Measurements from ENCODE around the gene EML6.
A peak's percentile ranks its signal among the peaks of the same experiment; 100 is the strongest.
"Not testable (repeated sequence)": the region's sequence is repeated elsewhere in the genome, so short reads cannot be mapped to it uniquely, and the experiment has no call there.

EML6 gene

GRCh38 chr2:54990694-54991093, 267.2 kb downstream of the EML6 start:
- H3K27ac ChIP-seq (ENCODE audit: insufficient read depth, low read length, poor library complexity, severe bottlenecking); H3K4me1 ChIP-seq (ENCODE audit: control insufficient read depth, insufficient read depth, low read length, poor library complexity, severe bottlenecking); H3K4me3 ChIP-seq (ENCODE audit: insufficient read depth, low read depth, low read length, poor library complexity, severe bottlenecking); H3K27me3 ChIP-seq (replicated peaks; ENCODE audit: control insufficient read depth, insufficient read depth, low read length, poor library complexity, severe bottlenecking); DNase-seq; H3K9me3 ChIP-seq (ENCODE audit: control insufficient read depth, low read length): not testable (repeated sequence)
- peaks cover 17% of the 10 kb centered on the region for H3K36me3 ChIP-seq (ENCODE audit: control insufficient read depth, insufficient read depth, low read length)

- Histone ChIP-seq H3K27ac (ENCODE audit: insufficient read depth, low read length, poor library complexity, severe bottlenecking) (no peak overlapping the region), H3K36me3 (ENCODE audit: control insufficient read depth, insufficient read depth, low read length) (no peaks in the 10 kb centered on the region), H3K4me1 (ENCODE audit: control insufficient read depth, insufficient read depth, low read length, poor library complexity, severe bottlenecking) (peaks cover 9% of the 10 kb centered on the region), H3K27me3 (replicated peaks; ENCODE audit: control insufficient read depth, insufficient read depth, low read length, poor library complexity, severe bottlenecking) (no peaks in the 10 kb centered on the region), H3K4me3 (ENCODE audit: insufficient read depth, low read depth, low read length, poor library complexity, severe bottlenecking) (no peak overlapping the region), H3K9me3 (ENCODE audit: control insufficient read depth, low read length) (no peaks in the 10 kb centered on the region)
- DNase-seq, result no peak
Observed at GRCh38 chr2:54995553-54995952, 272.1 kb downstream of the EML6 start.

- H3K27me3 ChIP-seq (replicated peaks; ENCODE audit: control insufficient read depth, insufficient read depth, low read length, poor library complexity, severe bottlenecking), result no peaks in the 10 kb centered on the region
- H3K27ac ChIP-seq (ENCODE audit: insufficient read depth, low read length, poor library complexity, severe bottlenecking), result no peak overlapping the region
- no peaks in the 10 kb centered on the region for H3K36me3 ChIP-seq (ENCODE audit: control insufficient read depth, insufficient read depth, low read length)
- DNase-seq, result no peak
- H3K4me1 ChIP-seq (ENCODE audit: control insufficient read depth, insufficient read depth, low read length, poor library complexity, severe bottlenecking), result peaks cover 9% of the 10 kb centered on the region
- no peaks in the 10 kb centered on the region for H3K9me3 ChIP-seq (ENCODE audit: control insufficient read depth, low read length)
- no peak overlapping the region for H3K4me3 ChIP-seq (ENCODE audit: insufficient read depth, low read depth, low read length, poor library complexity, severe bottlenecking)
Observed at GRCh38 chr2:54997826-54998225, 274.4 kb downstream of the EML6 start.

- Histone ChIP-seq H3K4me1 (ENCODE audit: control insufficient read depth, insufficient read depth, low read length, poor library complexity, severe bottlenecking) (peaks cover 9% of the 10 kb centered on the region), H3K36me3 (ENCODE audit: control insufficient read depth, insufficient read depth, low read length) (no peaks in the 10 kb centered on the region), H3K9me3 (ENCODE audit: control insufficient read depth, low read length) (no peaks in the 10 kb centered on the region), H3K4me3 (ENCODE audit: insufficient read depth, low read depth, low read length, poor library complexity, severe bottlenecking) (no peak overlapping the region), H3K27me3 (replicated peaks; ENCODE audit: control insufficient read depth, insufficient read depth, low read length, poor library complexity, severe bottlenecking) (no peaks in the 10 kb centered on the region), H3K27ac (ENCODE audit: insufficient read depth, low read length, poor library complexity, severe bottlenecking) (no peak overlapping the region)
- no peak for DNase-seq
Observed at GRCh38 chr2:54999182-54999581, 275.7 kb downstream of the EML6 start.

- no peaks in the 10 kb centered on the region for H3K9me3 ChIP-seq (ENCODE audit: control insufficient read depth, low read length)
- no peak for DNase-seq
- H3K27ac ChIP-seq (ENCODE audit: insufficient read depth, low read length, poor library complexity, severe bottlenecking), result no peak overlapping the region
- no peaks in the 10 kb centered on the region for H3K27me3 ChIP-seq (replicated peaks; ENCODE audit: control insufficient read depth, insufficient read depth, low read length, poor library complexity, severe bottlenecking)
- H3K4me3 ChIP-seq (ENCODE audit: insufficient read depth, low read depth, low read length, poor library complexity, severe bottlenecking), result no peak overlapping the region
- peaks cover 9% of the 10 kb centered on the region for H3K4me1 ChIP-seq (ENCODE audit: control insufficient read depth, insufficient read depth, low read length, poor library complexity, severe bottlenecking)
- H3K36me3 ChIP-seq (ENCODE audit: control insufficient read depth, insufficient read depth, low read length), result no peaks in the 10 kb centered on the region
Observed at GRCh38 chr2:55000341-55000740, 276.9 kb downstream of the EML6 start.

- peaks cover 17% of the 10 kb centered on the region for H3K4me1 ChIP-seq (ENCODE audit: control insufficient read depth, insufficient read depth, low read length, poor library complexity, severe bottlenecking)
- no peak overlapping the region for H3K4me3 ChIP-seq (ENCODE audit: insufficient read depth, low read depth, low read length, poor library complexity, severe bottlenecking)
- no peaks in the 10 kb centered on the region for H3K9me3 ChIP-seq (ENCODE audit: control insufficient read depth, low read length)
- no peaks in the 10 kb centered on the region for H3K27me3 ChIP-seq (replicated peaks; ENCODE audit: control insufficient read depth, insufficient read depth, low read length, poor library complexity, severe bottlenecking)
- DNase-seq, result no peak
- H3K27ac ChIP-seq (ENCODE audit: insufficient read depth, low read length, poor library complexity, severe bottlenecking), result no peak overlapping the region
- H3K36me3 ChIP-seq (ENCODE audit: control insufficient read depth, insufficient read depth, low read length), result no peaks in the 10 kb centered on the region
Observed at GRCh38 chr2:55001716-55002115, 278.3 kb downstream of the EML6 start.

- Histone ChIP-seq H3K36me3 (ENCODE audit: control insufficient read depth, insufficient read depth, low read length) (no peaks in the 10 kb centered on the region), H3K27me3 (replicated peaks; ENCODE audit: control insufficient read depth, insufficient read depth, low read length, poor library complexity, severe bottlenecking) (no peaks in the 10 kb centered on the region), H3K9me3 (ENCODE audit: control insufficient read depth, low read length) (no peaks in the 10 kb centered on the region), H3K27ac (ENCODE audit: insufficient read depth, low read length, poor library complexity, severe bottlenecking) (no peak overlapping the region), H3K4me3 (ENCODE audit: insufficient read depth, low read depth, low read length, poor library complexity, severe bottlenecking) (no peak overlapping the region), H3K4me1 (ENCODE audit: control insufficient read depth, insufficient read depth, low read length, poor library complexity, severe bottlenecking) (peaks cover 21% of the 10 kb centered on the region)
- no peak for DNase-seq
Observed at GRCh38 chr2:55003706-55004639, 280.5 kb downstream of the EML6 start.

- no peak overlapping the region for H3K4me3 ChIP-seq (ENCODE audit: insufficient read depth, low read depth, low read length, poor library complexity, severe bottlenecking)
- no peaks in the 10 kb centered on the region for H3K36me3 ChIP-seq (ENCODE audit: control insufficient read depth, insufficient read depth, low read length)
- no peaks in the 10 kb centered on the region for H3K9me3 ChIP-seq (ENCODE audit: control insufficient read depth, low read length)
- H3K4me1 ChIP-seq (ENCODE audit: control insufficient read depth, insufficient read depth, low read length, poor library complexity, severe bottlenecking), result peaks cover 15% of the 10 kb centered on the region
- no peak overlapping the region for H3K27ac ChIP-seq (ENCODE audit: insufficient read depth, low read length, poor library complexity, severe bottlenecking)
- DNase-seq, result no peak
- no peaks in the 10 kb centered on the region for H3K27me3 ChIP-seq (replicated peaks; ENCODE audit: control insufficient read depth, insufficient read depth, low read length, poor library complexity, severe bottlenecking)
Observed at GRCh38 chr2:55006306-55006705, 282.8 kb downstream of the EML6 start.

- Histone ChIP-seq H3K9me3 (ENCODE audit: control insufficient read depth, low read length) (no peaks in the 10 kb centered on the region), H3K27me3 (replicated peaks; ENCODE audit: control insufficient read depth, insufficient read depth, low read length, poor library complexity, severe bottlenecking) (no peaks in the 10 kb centered on the region), H3K36me3 (ENCODE audit: control insufficient read depth, insufficient read depth, low read length) (no peaks in the 10 kb centered on the region), H3K27ac (ENCODE audit: insufficient read depth, low read length, poor library complexity, severe bottlenecking) (peak overlapping the region; percentile 35), H3K4me1 (ENCODE audit: control insufficient read depth, insufficient read depth, low read length, poor library complexity, severe bottlenecking) (peaks cover 21% of the 10 kb centered on the region), H3K4me3 (ENCODE audit: insufficient read depth, low read depth, low read length, poor library complexity, severe bottlenecking) (peak overlapping the region; percentile 26)
- no peak for DNase-seq
Observed at GRCh38 chr2:55009277-55010060, 286.0 kb downstream of the EML6 start.

GRCh38 chr2:55010149-55010591, 286.7 kb downstream of the EML6 start:
- H3K4me1 ChIP-seq (ENCODE audit: control insufficient read depth, insufficient read depth, low read length, poor library complexity, severe bottlenecking), result peaks cover 21% of the 10 kb centered on the region
- no peaks in the 10 kb centered on the region for H3K27me3 ChIP-seq (replicated peaks; ENCODE audit: control insufficient read depth, insufficient read depth, low read length, poor library complexity, severe bottlenecking)
- H3K36me3 ChIP-seq (ENCODE audit: control insufficient read depth, insufficient read depth, low read length), result no peaks in the 10 kb centered on the region
- H3K9me3 ChIP-seq (ENCODE audit: control insufficient read depth, low read length), result no peaks in the 10 kb centered on the region
- peak overlapping the region; percentile 35 for H3K27ac ChIP-seq (ENCODE audit: insufficient read depth, low read length, poor library complexity, severe bottlenecking)
- peak overlapping the region; percentile 26 for H3K4me3 ChIP-seq (ENCODE audit: insufficient read depth, low read depth, low read length, poor library complexity, severe bottlenecking)
- DNase-seq, result peak; percentile 6 to 38 (median 37)
